Mucosa of gallbladder (tissue), 1 donor: Measurements from ENCODE around the gene RAB25. TPM values are rescaled to one million over a fixed set of nuclear protein-coding genes. Genes with fewer than 3 reads are reported as not detected.

Experiments
- DNase-seq: peaks from one replicate; pipeline ENCODE4 v3.0.0-alpha.2; 2020; ENCODE audit warnings: low spot score
- total RNA-seq: library from RNA; stranded (reverse); gene quantifications from one replicate; pipeline ENCODE4 v1.2.1, GENCODE V29; 2021
- donor health status: DM: no; HTN: no; CAD: no.

Gene RAB25
- total RNA-seq, 1 donor from 2014 or later = 103 TPM

GRCh38 chr1:156117414-156118176, 56.6 kb downstream of the RAB25 start:
- no peak for DNase-seq

GRCh38 chr1:156118177-156118868, 57.4 kb downstream of the RAB25 start:
- DNase-seq = no peak

GRCh38 chr1:156119503-156120209, 58.7 kb downstream of the RAB25 start:
- no peak for DNase-seq

Other genes starting within 250 kb of the RAB25 start
- gene GON4L, start 203.9 kb upstream of the RAB25 start, total RNA-seq = 44.5 TPM
- gene SYT11, start 201.6 kb upstream of the RAB25 start, total RNA-seq = 23.4 TPM
- 38.9 TPM for gene RIT1, start 149.8 kb upstream of the RAB25 start, total RNA-seq
- 44.5 TPM for gene KHDC4, start 126.7 kb upstream of the RAB25 start, total RNA-seq
- not detected for gene RXFP4, start 119.5 kb upstream of the RAB25 start, total RNA-seq
- 142 TPM for gene ARHGEF2, start 82.6 kb upstream of the RAB25 start, total RNA-seq
- gene SSR2, start 40.2 kb upstream of the RAB25 start, total RNA-seq = 217 TPM
- gene UBQLN4, start 7.4 kb upstream of the RAB25 start, total RNA-seq = 34.1 TPM
- gene LAMTOR2, start 6.4 kb upstream of the RAB25 start, total RNA-seq = 77.0 TPM
- gene MEX3A, start 21.3 kb downstream of the RAB25 start, total RNA-seq = 1.4 TPM
- 293 TPM for gene LMNA, start 53.6 kb downstream of the RAB25 start, total RNA-seq
- gene SEMA4A, start 92.4 kb downstream of the RAB25 start, total RNA-seq = 24.4 TPM
- 25.0 TPM for gene SLC25A44, start 132.9 kb downstream of the RAB25 start, total RNA-seq
- 43.4 TPM for gene PMF1, start 151.8 kb downstream of the RAB25 start, total RNA-seq
- gene BGLAP, start 181.0 kb downstream of the RAB25 start, total RNA-seq = 3.0 TPM
- gene PAQR6, start 186.9 kb downstream of the RAB25 start, total RNA-seq = 7.6 TPM
- 107 TPM for gene SMG5, start 221.7 kb downstream of the RAB25 start, total RNA-seq
- 9.6 TPM for gene TMEM79, start 223.2 kb downstream of the RAB25 start, total RNA-seq
- gene GLMP, start 234.5 kb downstream of the RAB25 start, total RNA-seq = 67.1 TPM
- gene VHLL, start 238.1 kb downstream of the RAB25 start, total RNA-seq = not detected